Activated T-cell treated with anti-CD3 and anti-CD28 coated beads for 4 hours (primary cell): Measurements from ENCODE around the gene DGKH.
"Not testable (repeated sequence)": the region's sequence is repeated elsewhere in the genome, so short reads cannot be mapped to it uniquely, and the experiment has no call there.

ENCODE experiments used
- DNase-seq: peaks from one replicate; pipeline ENCODE4 v3.0.0-alpha.2; 2020

The DGKH gene

GRCh38 chr13:42076309-42076713 is 27.9 kb downstream of the DGKH start:
- DNase-seq: no peak

- no peak for DNase-seq
Measured at GRCh38 chr13:42078128-42078808, 29.8 kb downstream of the DGKH start.

GRCh38 chr13:42083138-42083770 is 34.8 kb downstream of the DGKH start:
- no peak for DNase-seq

- DNase-seq: no peak
Measured at GRCh38 chr13:42084722-42085121, 36.3 kb downstream of the DGKH start.

GRCh38 chr13:42086582-42086981 is 38.1 kb downstream of the DGKH start:
- no peak for DNase-seq

- no peak for DNase-seq
Measured at GRCh38 chr13:42094516-42095040, 46.1 kb downstream of the DGKH start.

GRCh38 chr13:42096222-42096621 is 47.8 kb downstream of the DGKH start:
- DNase-seq: not testable (repeated sequence)

GRCh38 chr13:42099962-42100675 is 51.7 kb downstream of the DGKH start:
- DNase-seq: no peak

- no peak for DNase-seq
Measured at GRCh38 chr13:42100960-42101359, 52.5 kb downstream of the DGKH start.

GRCh38 chr13:42101821-42102585 is 53.6 kb downstream of the DGKH start:
- no peak for DNase-seq

GRCh38 chr13:42102961-42103865 is 54.8 kb downstream of the DGKH start:
- DNase-seq: no peak

- DNase-seq: no peak
Measured at GRCh38 chr13:42106998-42107397, 58.5 kb downstream of the DGKH start.

GRCh38 chr13:42107421-42107820 is 59.0 kb downstream of the DGKH start:
- no peak for DNase-seq

GRCh38 chr13:42108217-42108616 is 59.8 kb downstream of the DGKH start:
- no peak for DNase-seq

GRCh38 chr13:42109957-42110356 is 61.5 kb downstream of the DGKH start:
- no peak for DNase-seq

- peak; percentile 46 for DNase-seq
Measured at GRCh38 chr13:42110410-42111155, 62.1 kb downstream of the DGKH start.

- no peak for DNase-seq
Measured at GRCh38 chr13:42112864-42113263, 64.4 kb downstream of the DGKH start.

- no peak for DNase-seq
Measured at GRCh38 chr13:42113478-42113877, 65.0 kb downstream of the DGKH start.

GRCh38 chr13:42114278-42114677 is 65.8 kb downstream of the DGKH start:
- no peak for DNase-seq

- no peak for DNase-seq
Measured at GRCh38 chr13:42114912-42115311, 66.5 kb downstream of the DGKH start.

GRCh38 chr13:42116225-42116624 is 67.8 kb downstream of the DGKH start:
- DNase-seq: no peak
